ENCODE measurements around the gene ENKD1. TPM values are rescaled to one million over a fixed set of nuclear protein-coding genes. Genes with fewer than 3 reads are reported as not detected.
A peak's percentile ranks its signal among the peaks of the same experiment; 100 is the strongest.

ENKD1 gene
- total and polyA plus RNA-seq, 2 of the 13 experiments (the other 11 are each of a cell fraction or from before 2014, with no cell fraction given), result 10.8 to 20.8 TPM

GRCh38 chr16:67648088-67648763 lies 18.3 kb downstream of the ENKD1 start (continued):
- peak; percentile 30; the same call in 1 of the 2 replicates for TF ChIP-seq ZFY (CRISPR knock-in tag; IDR thresholded peaks at IDR 0.05)
- no peak for TF ChIP-seq ETV5 (CRISPR knock-in tag; IDR thresholded peaks at IDR 0.05; ENCODE audit: borderline replicate concordance)
- no peak for TF ChIP-seq HBP1 (CRISPR knock-in tag; IDR thresholded peaks at IDR 0.05; ENCODE audit: low read depth)
- no peak for TF ChIP-seq SAP130 (CRISPR knock-in tag; IDR thresholded peaks at IDR 0.05; ENCODE audit: low read depth)
- peak; percentile 13; the same call in 1 of the 2 replicates for TF ChIP-seq GABPB1 (CRISPR knock-in tag; IDR thresholded peaks at IDR 0.05)
- no peak for TF ChIP-seq ZFYVE20 (CRISPR knock-in tag; IDR thresholded peaks at IDR 0.05; ENCODE audit: borderline replicate concordance, low read depth)
- TF ChIP-seq SRSF9 (IDR thresholded peaks at IDR 0.05; ENCODE audit: borderline replicate concordance, insufficient read depth, low read depth, low read length, poor library complexity, severe bottlenecking), result no peak
- TF ChIP-seq MTF2 (CRISPR knock-in tag; IDR thresholded peaks at IDR 0.05; ENCODE audit: borderline replicate concordance), result peak; percentile 82
- TF ChIP-seq NFKB2 (CRISPR knock-in tag; IDR thresholded peaks at IDR 0.05; ENCODE audit: borderline replicate concordance), result 0 out of 2 replicates have a peak, but pooled peaks have one; percentile 38
- TF ChIP-seq RFXANK (CRISPR knock-in tag; IDR thresholded peaks at IDR 0.05), result no peak
- TF ChIP-seq DR1 (CRISPR knock-in tag; IDR thresholded peaks at IDR 0.05), result no peak
- no peak for TF ChIP-seq ZNF670 (CRISPR knock-in tag; IDR thresholded peaks at IDR 0.05; ENCODE audit: borderline replicate concordance)
- no peak for TF ChIP-seq ZSCAN12 (CRISPR knock-in tag; IDR thresholded peaks at IDR 0.05)
- TF ChIP-seq RCOR2 (CRISPR knock-in tag; IDR thresholded peaks at IDR 0.05), result no peak
- no peak for TF ChIP-seq TRIM22 (IDR thresholded peaks at IDR 0.05)
- TF ChIP-seq ZNF777 (CRISPR knock-in tag; IDR thresholded peaks at IDR 0.05), result no peak
- TF ChIP-seq TSC22D2 (CRISPR knock-in tag; IDR thresholded peaks at IDR 0.05; ENCODE audit: borderline replicate concordance), result no peak
- no peak for TF ChIP-seq CTCF (CRISPR knock-in tag; IDR thresholded peaks at IDR 0.05)
- no peak for TF ChIP-seq KAT7 (CRISPR knock-in tag; IDR thresholded peaks at IDR 0.05; ENCODE audit: borderline replicate concordance)
- TF ChIP-seq HNF1A (IDR thresholded peaks at IDR 0.05; ENCODE audit: low read depth), result no peak
- 0 out of 2 replicates have a peak, but pooled peaks have one; percentile 29 for TF ChIP-seq HNF1A (CRISPR knock-in tag; IDR thresholded peaks at IDR 0.05; ENCODE audit: borderline replicate concordance)
- TF ChIP-seq ZFP37 (CRISPR knock-in tag; IDR thresholded peaks at IDR 0.05; ENCODE audit: borderline replicate concordance), result no peak
- TF ChIP-seq MBNL3 (CRISPR knock-in tag; conservative IDR thresholded peaks at IDR 0.05), result no peak

Measured in HepG2 (cell line).